C1 segment of cervical spinal cord (tissue), 14 donors: ENCODE data around the gene FCN1.

Source experiments
- DNase-seq, 14 donors: peaks; one replicate each; lab custom pipeline; 2025; lab: John Stamatoyannopoulos, UW

Gene FCN1

GRCh38 chr9:134951994-134952393, 34.3 kb upstream of the FCN1 start:
- no peak for DNase-seq

GRCh38 chr9:134951461-134951860, 33.7 kb upstream of the FCN1 start:
- no peak for DNase-seq

- no peak for DNase-seq
These were observed 32.9 kb upstream of the FCN1 start for GRCh38 chr9:134950386-134951210.

- no peak for DNase-seq
These were observed 32.1 kb upstream of the FCN1 start for GRCh38 chr9:134949681-134950385.

- DNase-seq, result no peak
These were observed 30.4 kb upstream of the FCN1 start for GRCh38 chr9:134948149-134948548.

- DNase-seq, result no peak
These were observed 29.7 kb upstream of the FCN1 start for GRCh38 chr9:134947265-134947955.

- DNase-seq, result no peak
These were observed 29.0 kb upstream of the FCN1 start for GRCh38 chr9:134946663-134947062.

GRCh38 chr9:134945509-134946275, 28.0 kb upstream of the FCN1 start:
- no peak for DNase-seq

- no peak for DNase-seq
These were observed 27.2 kb upstream of the FCN1 start for GRCh38 chr9:134944916-134945315.

GRCh38 chr9:134944351-134944802, 26.7 kb upstream of the FCN1 start:
- no peak for DNase-seq

- no peak for DNase-seq
These were observed 26.1 kb upstream of the FCN1 start for GRCh38 chr9:134943836-134944235.

GRCh38 chr9:134943411-134943810, 25.7 kb upstream of the FCN1 start:
- no peak for DNase-seq

GRCh38 chr9:134942788-134943184, 25.1 kb upstream of the FCN1 start:
- DNase-seq, result no peak

- DNase-seq, result no peak
These were observed 24.5 kb upstream of the FCN1 start for GRCh38 chr9:134942011-134942787.

GRCh38 chr9:134940236-134941208, 22.8 kb upstream of the FCN1 start:
- DNase-seq, result no peak

GRCh38 chr9:134939836-134940235, 22.1 kb upstream of the FCN1 start:
- DNase-seq, result no peak

- no peak for DNase-seq
These were observed 21.5 kb upstream of the FCN1 start for GRCh38 chr9:134939080-134939733.

- no peak for DNase-seq
These were observed 20.8 kb upstream of the FCN1 start for GRCh38 chr9:134938346-134939079.
